DLD1 (cell line): Measurements from ENCODE around the gene ARHGAP1.
"Not testable (repeated sequence)": the region's sequence is repeated elsewhere in the genome, so short reads cannot be mapped to it uniquely, and the experiment has no call there.

Experiments used
- in situ Hi-C: cut with HindIII; loops from 2 replicates; pipeline ENCODE4 v1.10.0; 2017; ENCODE audit warnings: low sequenced_read_pairs

ARHGAP1 gene

DNA sequence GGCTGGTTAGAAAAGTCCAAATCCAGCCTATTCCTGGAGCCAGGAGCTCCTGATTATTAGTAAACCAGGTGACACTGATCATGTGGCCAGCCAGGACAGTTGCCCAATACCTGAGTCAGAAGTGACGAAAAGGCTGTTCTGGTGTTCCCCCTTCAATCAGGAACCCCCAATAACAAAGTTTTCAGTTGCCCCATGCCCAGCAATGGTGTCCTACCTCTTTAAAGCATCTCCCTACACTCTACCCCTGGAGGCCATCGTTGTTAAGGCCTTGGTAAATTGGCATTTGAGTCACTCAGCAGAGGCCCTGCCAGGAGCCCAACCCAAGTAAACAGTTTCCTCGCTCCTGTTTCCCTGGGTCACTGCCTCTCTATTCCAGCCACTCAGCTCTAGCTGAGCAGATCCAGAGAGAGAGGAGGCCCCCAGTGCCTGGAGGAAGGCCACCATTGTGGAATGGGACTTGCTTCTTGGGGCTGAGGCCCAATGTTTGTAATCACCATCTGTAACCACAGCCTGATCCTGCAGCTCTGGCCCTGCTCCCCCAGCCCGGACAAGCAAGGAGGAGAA lies 25.0 kb downstream of the ARHGAP1 start:
- in situ Hi-C loops = no loop called here

DNA sequence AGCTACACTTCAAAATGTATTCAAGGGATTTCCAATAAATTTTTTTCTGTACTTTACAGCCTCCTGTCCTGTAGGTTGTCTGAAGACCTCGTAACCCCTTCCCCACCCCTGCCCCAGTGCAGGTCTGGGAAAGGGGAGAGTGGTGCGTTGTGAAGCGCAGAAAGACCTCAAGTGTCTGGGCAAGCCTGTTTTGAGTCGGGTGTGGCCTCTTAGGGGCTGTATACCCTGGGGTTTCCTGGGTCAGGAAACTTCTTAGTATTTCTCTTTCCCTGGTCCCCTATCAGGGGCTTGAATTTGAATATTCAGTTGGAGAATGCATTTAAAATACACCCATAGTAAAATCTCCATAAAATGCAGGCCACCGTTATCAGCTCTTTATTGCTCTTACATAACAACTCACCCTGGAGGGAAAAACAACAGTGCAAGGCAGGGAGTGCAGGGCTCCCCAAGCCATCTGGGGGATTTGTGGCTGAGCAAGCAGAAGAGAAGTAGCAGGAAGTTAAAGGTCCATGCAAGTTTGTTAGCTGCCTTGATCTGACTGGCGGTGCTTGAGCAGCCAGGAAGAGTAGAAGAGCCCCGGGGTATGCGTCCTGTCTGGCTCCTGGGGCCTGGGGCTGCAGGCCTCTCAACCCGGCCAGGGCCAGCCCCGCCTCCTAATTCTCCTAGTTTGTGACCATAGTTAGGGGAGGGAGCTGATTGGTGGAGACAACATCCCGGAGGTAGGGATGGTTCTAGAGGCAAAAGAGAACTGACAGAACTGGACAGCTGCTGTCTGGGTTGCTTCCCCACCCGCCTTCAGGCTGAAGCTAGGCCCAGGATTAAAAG lies 25.7 kb downstream of the ARHGAP1 start:
- in situ Hi-C loops = no loop called here

DNA sequence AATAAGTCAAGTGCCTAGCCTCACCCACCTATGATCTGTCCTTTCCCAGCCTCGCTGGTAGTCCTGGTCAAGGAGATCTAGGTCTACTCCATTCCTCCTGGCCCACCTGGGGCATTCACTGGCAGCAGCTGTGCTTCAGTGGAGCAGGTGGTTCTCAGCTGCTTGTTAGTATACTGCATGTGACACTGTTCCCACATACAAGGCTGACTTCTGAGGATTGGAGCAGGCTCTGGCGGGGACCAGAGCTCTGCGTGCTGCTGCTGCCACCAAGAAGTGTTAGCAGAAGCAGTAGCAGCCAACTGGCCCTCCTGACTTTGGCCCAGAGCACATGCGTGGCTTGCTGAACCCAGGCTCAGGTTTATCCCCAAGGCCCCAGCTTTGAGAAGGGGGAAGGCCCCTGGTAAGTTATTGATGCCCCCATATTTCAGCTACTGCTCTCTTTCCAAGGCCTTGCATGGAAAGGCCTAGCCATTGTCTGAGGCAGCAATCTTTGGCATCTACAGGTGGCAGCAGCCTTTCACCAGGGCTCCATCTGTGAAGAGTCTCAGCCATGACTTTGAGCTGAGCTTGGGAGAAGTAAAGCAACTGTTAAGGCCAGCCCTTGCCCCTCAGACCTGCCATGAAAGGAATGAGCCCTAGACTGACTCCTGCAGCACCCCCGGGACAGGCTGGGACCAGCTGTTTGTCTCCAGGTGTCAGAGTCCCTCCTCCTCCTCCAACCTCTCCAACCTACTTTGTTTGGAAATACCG lies 26.5 kb downstream of the ARHGAP1 start:
- in situ Hi-C loops = no loop called here

DNA sequence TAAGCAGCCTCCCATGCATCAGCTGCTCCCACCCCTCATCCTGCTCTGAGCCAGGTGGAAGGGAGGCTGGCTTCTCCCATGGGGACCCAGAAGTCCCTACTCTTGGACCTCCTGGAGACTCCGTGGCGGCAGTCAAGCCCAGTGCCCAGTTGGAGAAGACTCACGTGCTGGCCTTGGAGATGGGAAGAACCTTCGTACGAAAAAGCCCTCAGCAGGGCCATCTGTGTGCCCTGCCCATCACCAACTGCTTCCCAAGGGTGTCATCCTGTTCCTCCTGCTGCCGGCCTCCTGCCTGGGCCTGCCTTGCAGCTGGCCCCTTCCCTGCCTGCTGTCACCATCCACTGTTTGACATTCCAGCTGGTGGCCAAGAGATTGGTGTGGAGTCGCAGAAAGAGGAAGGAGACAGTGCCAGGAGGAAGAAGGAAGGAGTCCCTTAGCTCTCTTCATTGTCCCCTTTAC lies 28.0 kb downstream of the ARHGAP1 start:
- in situ Hi-C loops = no loop called here

DNA sequence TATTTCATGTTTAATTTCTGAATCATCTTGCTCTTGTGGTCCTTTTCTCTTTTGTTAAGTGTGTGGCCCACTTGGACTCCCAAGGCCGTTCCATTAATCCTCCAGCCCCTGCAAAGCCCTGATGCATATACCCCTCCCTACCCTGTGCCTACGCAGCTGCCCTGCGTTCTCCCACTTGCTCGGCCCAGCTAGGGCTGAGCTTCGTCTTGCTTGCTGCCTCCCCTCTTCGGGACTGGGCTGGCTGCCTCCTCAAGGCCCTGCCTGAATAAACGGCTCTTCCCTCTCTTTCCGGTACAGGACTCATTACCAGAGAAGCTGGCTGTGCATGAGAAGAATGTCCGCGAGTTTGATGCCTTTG lies 28.5 kb downstream of the ARHGAP1 start:
- in situ Hi-C loops = no loop called here

DNA sequence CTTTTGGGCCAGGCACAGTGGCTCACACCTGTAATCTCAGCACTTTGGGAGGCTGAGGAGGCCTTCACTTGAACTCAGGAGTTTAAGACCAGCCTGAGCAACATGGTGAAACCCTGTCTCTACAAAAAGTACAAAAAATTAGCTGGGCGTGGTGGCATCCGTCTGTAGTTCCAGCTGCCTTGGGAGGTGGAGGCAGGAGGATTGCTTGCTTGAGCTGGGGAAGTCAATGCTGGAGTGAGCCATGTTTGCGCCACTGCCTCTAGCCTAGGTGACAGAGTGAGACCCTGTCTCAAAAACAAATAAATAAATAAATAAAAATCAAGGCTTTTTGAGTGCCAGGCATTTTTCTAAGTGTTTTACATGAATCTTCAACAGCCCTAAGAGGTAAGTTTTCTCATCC lies 29.9 kb downstream of the ARHGAP1 start:
- in situ Hi-C loops = not testable (repeated sequence)

DNA sequence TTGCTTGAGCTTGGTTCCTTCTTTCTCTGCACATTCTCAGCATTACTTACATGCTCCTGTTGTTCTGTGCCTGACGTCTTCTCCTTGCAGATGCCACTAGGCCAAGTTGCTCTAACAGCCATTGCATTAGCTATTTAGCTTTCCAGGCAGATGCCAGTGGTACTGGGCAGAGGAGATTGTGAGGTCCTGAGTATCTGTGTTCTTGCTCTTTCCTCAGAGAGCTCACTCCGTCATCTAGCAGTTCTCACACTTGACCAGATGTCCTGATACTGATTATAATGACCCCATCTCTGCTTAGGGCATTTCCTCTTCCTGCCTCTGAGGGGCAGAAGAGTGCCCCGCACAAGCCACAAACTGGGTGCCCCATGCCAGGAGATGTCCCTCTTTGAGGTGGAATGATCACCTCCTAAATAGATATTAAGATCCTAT lies 30.7 kb downstream of the ARHGAP1 start:
- in situ Hi-C loops = no loop called here

DNA sequence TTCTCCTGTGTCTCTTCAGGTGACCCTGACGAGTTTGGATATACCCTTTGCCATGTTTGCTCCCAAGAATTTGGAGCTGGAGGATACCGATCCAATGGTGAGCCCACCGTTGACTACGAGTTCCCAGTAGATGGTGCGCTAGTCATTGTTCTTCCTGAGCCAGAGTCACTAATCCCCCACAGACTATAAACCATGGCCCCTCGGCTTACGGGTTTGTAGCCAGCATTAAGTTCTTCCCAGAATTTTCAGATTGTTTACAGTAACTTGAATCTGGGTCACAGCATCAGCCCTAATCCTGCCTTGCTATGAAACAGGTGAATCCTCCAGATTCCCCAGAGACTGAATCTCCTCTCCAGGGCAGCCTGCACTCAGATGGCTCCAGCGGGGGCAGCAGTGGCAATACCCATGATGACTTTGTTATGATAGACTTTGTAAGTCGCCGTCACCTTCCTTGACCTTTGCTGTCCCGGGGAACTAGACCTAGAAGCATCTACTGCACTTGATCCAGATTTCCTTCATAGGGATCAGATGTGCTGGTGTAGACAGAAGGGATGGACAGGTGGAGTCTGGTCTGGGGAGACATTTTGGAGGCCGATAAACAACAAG lies 31.8 kb downstream of the ARHGAP1 start:
- in situ Hi-C loops = no loop called here

DNA sequence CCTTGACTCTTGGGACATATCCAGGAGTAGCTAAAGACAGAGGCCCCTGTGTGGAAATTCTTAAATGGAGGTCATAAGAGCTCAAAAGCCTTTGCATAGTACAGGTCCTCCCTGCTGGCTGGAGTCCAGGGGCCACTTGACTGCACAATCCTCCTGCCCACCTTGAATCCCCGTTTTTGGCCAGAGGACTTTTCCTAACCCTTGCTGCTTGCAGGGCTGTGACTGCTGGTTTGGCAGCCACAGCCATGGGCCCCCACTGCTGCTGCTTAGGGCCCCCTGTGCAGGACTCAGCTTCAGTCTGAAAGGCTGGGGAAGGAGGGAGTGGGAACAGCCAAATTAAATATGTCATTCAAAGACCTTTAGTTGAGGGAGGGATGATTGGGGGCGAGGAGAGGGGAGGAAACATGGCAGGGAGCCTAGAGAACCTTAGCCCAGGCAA lies 33.4 kb downstream of the ARHGAP1 start:
- in situ Hi-C loops = no loop called here

DNA sequence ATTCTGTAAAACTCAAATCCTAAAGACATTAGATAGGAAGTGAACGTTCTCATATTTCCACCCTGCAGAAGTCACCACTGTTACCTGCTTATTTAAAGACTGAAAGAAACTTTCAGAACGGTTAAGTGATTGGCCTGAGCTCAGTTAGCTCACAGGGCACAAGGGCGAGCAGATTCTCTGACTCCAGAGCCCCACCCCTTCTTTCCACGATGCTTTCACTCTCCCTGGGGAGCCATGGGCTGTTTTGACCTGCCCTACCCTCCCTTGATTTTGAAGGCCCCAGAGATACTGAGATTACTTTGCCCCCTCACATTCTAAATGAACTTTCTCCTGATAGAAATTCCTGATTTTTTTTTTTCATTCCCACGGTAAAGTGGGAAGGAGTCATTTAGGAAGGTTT lies 33.9 kb downstream of the ARHGAP1 start:
- in situ Hi-C loops = no loop called here

DNA sequence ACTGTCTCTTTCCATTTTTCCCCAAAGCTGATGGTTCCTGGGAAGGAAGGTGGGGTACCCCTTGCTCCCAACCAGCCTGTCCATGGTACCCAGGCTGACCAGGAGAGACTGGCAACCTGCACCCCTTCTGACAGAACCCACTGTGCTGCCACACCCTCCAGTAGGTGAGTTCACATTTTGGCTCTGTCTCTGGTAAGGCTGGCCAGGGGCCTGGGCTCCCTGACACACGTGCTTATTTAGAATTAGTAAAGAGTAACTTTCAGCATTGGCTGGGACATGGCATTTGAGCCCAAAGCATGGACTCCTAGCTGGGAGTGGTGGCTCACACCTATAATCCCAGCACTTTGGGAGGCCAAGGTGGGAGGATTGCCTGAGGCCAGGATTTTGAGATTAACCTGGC lies 35.1 kb downstream of the ARHGAP1 start:
- in situ Hi-C loops = no loop called here

DNA sequence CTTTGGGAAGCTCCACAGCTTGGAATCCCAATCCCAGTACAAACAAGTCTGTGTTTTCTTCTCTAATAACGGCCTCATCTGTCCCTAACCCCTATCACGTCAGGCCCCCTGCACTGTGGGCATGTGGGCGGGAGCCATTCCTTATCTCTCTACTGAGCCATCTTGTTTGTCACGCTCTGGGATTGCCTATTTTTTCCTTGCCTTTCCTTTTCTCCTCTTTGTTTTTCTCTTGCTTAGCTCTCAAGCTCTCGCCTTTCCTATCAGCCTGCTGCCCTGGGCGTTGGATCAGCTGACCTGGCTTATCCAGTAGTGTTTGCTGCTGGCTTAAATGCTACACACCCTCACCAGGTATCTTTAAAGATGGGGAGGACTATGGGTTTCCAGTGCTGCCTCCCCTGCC lies 35.8 kb downstream of the ARHGAP1 start:
- in situ Hi-C loops = no loop called here

DNA sequence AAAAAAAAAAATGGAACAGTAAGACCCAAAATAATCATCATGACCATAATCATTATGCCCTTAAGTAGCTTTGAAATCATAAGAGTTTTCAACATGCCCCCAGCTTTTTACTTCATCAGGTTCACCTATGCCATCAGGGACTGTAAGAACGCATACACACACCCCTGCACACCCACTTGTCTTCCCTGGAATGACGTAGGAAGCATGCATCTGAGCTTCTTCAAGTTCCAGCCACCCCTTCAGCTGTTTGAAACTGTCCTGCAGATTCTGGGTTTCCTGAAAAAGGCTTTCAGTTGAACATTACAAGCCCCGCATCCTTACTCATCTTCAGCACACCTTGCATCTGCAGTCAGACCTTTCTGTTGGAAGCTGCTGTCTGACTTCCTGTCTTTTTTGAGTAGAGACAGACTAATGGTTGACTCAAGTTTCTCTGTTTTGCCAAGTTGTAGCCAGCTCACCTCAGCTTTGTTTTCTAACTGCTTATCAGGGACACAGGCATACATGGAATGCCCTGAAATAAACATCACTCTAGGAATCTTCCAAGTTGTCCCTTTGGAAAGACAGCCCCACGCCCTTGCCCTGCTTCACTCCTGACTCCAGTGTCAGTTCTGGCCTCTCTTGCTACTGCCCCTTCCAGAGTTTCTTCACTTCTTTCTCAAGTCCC lies 37.0 kb downstream of the ARHGAP1 start:
- in situ Hi-C loops = no loop called here

DNA sequence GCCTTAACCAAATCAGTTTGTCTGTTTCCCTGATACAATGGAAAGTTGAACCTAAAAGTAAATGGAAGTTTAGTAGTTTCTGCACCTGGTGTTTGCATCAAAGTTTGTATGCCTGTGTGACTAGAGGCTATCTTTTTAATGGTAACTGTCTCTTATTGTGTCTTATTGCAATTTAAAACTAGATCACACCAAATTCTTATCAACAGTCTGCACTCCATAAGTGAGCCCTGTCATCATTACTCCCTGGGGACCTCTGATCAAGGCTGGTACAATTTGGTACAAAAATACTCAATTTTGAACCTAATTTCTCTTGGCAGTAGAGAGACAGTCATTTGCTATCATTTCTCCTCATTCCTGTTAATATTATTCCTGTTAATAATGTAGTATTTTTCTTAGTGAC lies 38.1 kb downstream of the ARHGAP1 start:
- in situ Hi-C loops = no loop called here

DNA sequence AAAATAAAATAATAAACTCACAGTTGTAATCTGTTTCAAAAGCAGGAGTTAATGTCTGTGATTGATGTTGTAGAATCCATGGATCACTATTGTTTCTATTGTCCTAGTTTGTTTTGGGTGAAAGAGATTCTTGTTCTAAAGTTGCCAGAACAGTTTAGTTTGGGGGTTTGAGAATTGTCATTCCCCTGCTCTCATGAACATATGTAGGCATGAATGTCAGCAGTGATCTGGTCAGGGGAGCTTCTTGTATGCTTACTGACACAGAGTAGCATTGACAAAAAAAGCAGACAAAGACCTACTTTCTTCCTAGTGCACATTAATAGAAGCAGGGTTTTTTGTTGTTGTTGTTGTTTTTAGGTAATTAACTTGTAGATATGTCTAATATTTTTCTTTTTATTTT lies 38.6 kb downstream of the ARHGAP1 start:
- in situ Hi-C loops = no loop called here

DNA sequence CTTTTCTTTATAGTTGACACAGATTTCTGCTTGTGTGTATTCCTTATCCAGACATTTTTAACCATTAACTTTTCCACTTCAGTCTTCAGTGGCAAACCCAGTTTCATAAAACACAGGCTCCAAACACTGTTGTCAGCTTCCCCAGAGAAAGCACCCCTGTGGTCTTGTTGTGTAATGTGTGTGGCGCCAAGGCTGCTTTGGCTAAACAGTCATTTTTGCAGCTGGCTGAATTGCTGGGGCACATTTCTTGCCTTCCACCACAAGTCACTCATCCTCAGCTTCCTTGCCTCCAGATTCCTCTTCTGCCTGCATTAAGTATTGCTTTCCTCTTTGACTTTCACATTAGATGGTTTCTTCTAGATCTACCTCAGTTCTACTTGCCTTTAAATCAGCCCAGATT lies 40.5 kb downstream of the ARHGAP1 start:
- in situ Hi-C loops = no loop called here

DNA sequence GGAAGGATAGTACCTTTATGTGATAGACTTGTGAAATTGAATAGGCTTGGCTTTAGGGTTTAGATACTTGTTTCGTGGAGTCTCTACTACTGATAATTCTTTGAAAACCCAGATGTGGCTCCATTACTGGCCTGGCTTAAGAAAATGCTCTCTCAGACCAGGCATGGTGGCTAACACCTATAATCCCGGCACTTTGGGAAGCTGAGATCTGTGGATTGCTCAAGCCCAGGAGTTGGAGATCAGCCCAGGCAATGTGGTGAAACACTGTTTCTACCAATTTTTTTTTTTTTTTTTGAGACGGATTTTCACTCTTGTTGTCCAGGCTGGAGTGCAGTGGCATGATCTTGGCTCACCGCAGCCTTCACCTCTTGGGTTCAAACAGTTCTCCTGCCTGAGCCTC lies 42.2 kb downstream of the ARHGAP1 start:
- in situ Hi-C loops = no loop called here

DNA sequence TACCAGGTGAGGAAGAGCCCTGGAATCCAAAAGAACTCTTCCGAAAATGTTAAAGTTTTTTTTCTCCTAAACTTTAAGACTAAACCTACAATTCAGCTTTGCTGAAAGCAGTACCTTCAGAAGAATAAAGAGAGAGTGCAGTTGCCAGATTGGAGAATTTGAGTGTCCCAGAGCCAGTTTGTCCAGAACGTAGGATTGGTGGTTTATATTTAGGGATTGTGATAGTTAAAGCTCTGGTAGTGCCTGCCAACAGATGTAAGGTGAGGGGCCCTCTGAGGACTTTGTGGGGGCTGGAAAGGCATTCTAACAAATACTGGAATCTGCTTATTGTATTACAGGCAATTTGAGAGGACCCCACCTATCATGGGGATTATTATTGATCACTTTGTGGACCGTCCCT lies 43.2 kb downstream of the ARHGAP1 start:
- in situ Hi-C loops = no loop called here

DNA sequence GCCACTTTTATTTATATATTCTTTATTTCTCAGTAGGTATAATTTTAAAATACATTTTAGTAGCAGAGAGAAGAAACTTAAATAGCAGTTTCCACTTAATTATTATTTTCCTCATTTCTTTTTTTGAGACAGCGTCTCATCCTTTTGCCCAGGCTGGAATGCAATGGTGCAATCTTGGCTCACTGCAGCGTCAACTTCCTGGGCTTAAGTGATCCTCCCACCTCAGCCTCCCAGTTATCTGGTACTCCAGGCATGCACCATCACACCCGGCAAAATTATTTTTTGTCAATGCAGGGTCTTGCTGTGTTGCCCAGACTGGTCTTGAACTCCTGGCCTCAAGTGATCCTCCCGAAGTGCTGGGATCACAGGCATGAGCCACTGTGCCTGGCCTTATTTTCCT lies 44.8 kb downstream of the ARHGAP1 start:
- in situ Hi-C loops = no loop called here

DNA sequence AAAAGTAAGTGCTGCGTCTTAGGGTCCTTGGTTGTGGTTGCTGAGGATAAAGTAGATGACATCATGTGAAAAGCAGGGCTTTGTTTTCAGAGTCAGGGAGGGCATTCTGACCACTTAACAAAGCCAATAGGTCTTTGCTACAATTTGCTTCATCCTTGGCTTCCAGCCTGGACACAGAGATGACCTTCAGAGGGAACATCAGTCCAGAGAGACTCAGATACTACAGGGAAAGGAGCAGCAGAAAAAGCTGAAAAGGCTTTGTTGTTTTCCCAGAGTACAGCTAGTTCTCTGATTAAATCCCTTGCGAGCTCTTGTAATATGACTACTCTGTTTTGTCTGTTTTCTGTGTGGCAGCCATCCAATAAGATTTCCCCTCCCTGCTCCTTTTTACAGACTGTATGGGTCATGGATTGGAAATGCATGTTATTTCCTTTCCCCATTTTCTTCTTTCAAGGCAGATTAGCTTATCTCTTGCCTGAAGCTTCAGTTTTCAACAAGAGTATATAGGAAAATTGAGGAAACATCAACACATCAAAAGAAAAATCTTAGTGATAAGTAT lies 51.2 kb downstream of the ARHGAP1 start:
- in situ Hi-C loops = no loop called here

DNA sequence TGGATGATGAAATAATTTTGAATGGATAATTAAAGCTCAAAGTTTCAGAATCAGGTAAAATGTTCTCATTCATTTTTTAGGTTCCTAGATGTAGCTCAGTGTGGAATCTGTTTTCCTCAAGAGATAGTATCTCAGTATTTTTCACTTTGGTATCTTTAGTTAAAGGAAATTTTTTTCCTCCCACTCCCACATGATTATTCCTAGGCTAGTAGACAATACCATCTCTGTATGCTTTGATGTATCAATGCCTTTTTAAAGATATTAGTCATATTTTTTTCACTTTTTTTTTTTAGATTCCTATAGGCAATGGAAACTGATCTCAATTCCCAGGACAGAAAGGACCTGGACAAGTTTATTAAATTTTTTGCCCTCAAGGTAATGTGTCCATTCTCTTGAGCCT lies 56.4 kb downstream of the ARHGAP1 start:
- in situ Hi-C loops = no loop called here
